GM18861 (cell line): ENCODE data around the gene COL4A2.
"Not testable (repeated sequence)": the region's sequence is repeated elsewhere in the genome, so short reads cannot be mapped to it uniquely, and the experiment has no call there.

Experiments used
- ATAC-seq: cut with Tn5 transposase; IDR thresholded peaks from one replicate; pipeline ENCODE4 v1.9.1; 2021; ENCODE audit not compliant: unreplicated experiment

The COL4A2 gene

GRCh38 chr13:110374431-110375370, 67.6 kb downstream of the COL4A2 start:
- ATAC-seq: no peak

- ATAC-seq: no peak
Measured at GRCh38 chr13:110376120-110376519, 69.0 kb downstream of the COL4A2 start.

GRCh38 chr13:110377178-110377825, 70.2 kb downstream of the COL4A2 start:
- ATAC-seq: no peak

- no peak for ATAC-seq
Measured at GRCh38 chr13:110377826-110378201, 70.7 kb downstream of the COL4A2 start.

GRCh38 chr13:110379358-110379757, 72.3 kb downstream of the COL4A2 start:
- ATAC-seq: no peak

GRCh38 chr13:110379905-110380341, 72.8 kb downstream of the COL4A2 start:
- ATAC-seq: no peak

- ATAC-seq: no peak
Measured at GRCh38 chr13:110380359-110381028, 73.4 kb downstream of the COL4A2 start.

GRCh38 chr13:110381029-110381360, 73.9 kb downstream of the COL4A2 start:
- no peak for ATAC-seq

- ATAC-seq: no peak
Measured at GRCh38 chr13:110382229-110382628, 75.1 kb downstream of the COL4A2 start.

- ATAC-seq: no peak
Measured at GRCh38 chr13:110382830-110383229, 75.7 kb downstream of the COL4A2 start.

- ATAC-seq: peak; percentile 91
Measured at GRCh38 chr13:110387451-110388107, 80.5 kb downstream of the COL4A2 start.

GRCh38 chr13:110388108-110388943, 81.2 kb downstream of the COL4A2 start:
- ATAC-seq: no peak

GRCh38 chr13:110390567-110390966, 83.5 kb downstream of the COL4A2 start:
- no peak for ATAC-seq

GRCh38 chr13:110391273-110391672, 84.2 kb downstream of the COL4A2 start:
- ATAC-seq: no peak

GRCh38 chr13:110392510-110393240, 85.6 kb downstream of the COL4A2 start:
- ATAC-seq: no peak

- ATAC-seq: no peak
Measured at GRCh38 chr13:110393761-110394160, 86.7 kb downstream of the COL4A2 start.

GRCh38 chr13:110394371-110394841, 87.3 kb downstream of the COL4A2 start:
- no peak for ATAC-seq

GRCh38 chr13:110395616-110396015, 88.5 kb downstream of the COL4A2 start:
- ATAC-seq: not testable (repeated sequence)

GRCh38 chr13:110396476-110396875, 89.4 kb downstream of the COL4A2 start:
- no peak for ATAC-seq
